Measurements from ENCODE around the gene AP5M1. TPM values are rescaled to one million over a fixed set of nuclear protein-coding genes. Genes with fewer than 3 reads are reported as not detected.

The AP5M1 gene
- total and polyA plus RNA-seq, 10 of the 15 experiments (the other 5 are each of a cell fraction or from before 2014, with no cell fraction given) = 23.9 to 66.0 (median 38.4) TPM

DNA sequence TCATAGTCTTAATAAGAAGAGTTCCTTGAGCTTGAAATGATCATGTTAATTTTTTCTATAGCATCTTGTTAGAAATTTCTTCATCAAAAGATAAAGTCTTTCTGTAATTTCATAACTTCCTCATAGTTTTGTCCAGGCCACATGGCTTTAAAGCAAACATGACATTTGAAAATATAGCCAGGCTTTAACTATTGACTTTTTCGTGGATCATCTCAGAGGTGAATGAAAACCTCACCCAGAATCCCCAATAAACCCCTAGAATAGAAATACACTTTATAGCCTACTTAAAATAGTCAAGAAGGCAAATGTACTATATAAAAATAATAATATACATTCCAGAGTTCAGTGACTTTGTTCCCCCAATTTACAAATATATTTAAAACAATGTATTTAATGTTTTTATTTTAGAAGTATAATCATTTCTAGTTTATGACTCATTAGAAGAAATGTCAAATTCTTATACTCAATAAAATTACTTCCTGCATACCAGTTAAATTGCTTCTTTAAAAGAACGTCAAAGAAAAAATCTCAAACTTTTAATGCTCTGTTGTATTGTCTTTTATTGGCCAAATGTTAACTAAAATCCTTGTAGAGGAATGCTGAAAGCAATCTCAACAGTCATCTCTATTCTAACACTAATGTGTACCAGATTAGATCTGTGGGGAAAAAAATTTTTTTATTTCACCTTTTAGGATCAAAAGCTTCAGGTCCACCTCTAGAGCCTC, 21.7 kb upstream of the AP5M1 start:
- no peak overlapping the region for H3K4me3 ChIP-seq
- no peak overlapping the region for H3K27ac ChIP-seq (ENCODE audit: control insufficient read depth, insufficient read depth)
- intact Hi-C loops (cut with micrococcal nuclease; ENCODE audit: unreplicated experiment) = no loop called here
- POLR2A ChIA-PET = no interaction called here
- WGBS (ENCODE audit: insufficient coverage, insufficient replicate concordance, low lambda C conversion rate, missing lambda C conversion rate) = 56% methylated on average over 2 of the region's 2 CpGs
- H3K79me2 ChIP-seq (ENCODE audit: control insufficient read depth, insufficient read depth, low read length) = peaks cover 17% of the 10 kb centered on the region
- SMC1A ChIA-PET (ENCODE audit: uncharacterized antibody, unreplicated experiment) = interaction anchor here (0.7 kb wide), 1 partner anchor 47 kb away, joined by 3 read pairs; no protein-coding TSS in a partner anchor
- CTCF ChIA-PET = no interaction called here
- no peak overlapping the region for H2AFZ ChIP-seq (ENCODE audit: control insufficient read depth, low read depth, low read length)
- FAIRE-seq (no peak), ATAC-seq (no peak), DNase-seq (ENCODE audit: low read depth, low spot score) (no peak)
- no peak overlapping the region for H3K4me2 ChIP-seq (ENCODE audit: control insufficient read depth, insufficient read depth)
- no peak overlapping the region for H3K9ac ChIP-seq (ENCODE audit: control insufficient read depth, insufficient read depth, low read length)
- TF ChIP-seq HDGF (IDR thresholded peaks at IDR 0.05) (no peak), ZNF24 (IDR thresholded peaks at IDR 0.05) (no peak), JUND (IDR thresholded peaks at IDR 0.05; ENCODE audit: low read depth, low read length) (no peak), EED (IDR thresholded peaks at IDR 0.05; ENCODE audit: low read depth) (no peak), ZNF687 (IDR thresholded peaks at IDR 0.05) (no peak), SRF (IDR thresholded peaks at IDR 0.05; ENCODE audit: low read depth in 2 of 2, low read length in 2 of 2) (no peak), ZZZ3 (IDR thresholded peaks at IDR 0.05; ENCODE audit: control insufficient read depth, insufficient read length, low read depth) (no peak), NFYA (IDR thresholded peaks at IDR 0.05; ENCODE audit: borderline replicate concordance, low read depth, low read length) (no peak), EP300 (IDR thresholded peaks at IDR 0.05; ENCODE audit: borderline replicate concordance in 1 of 2, control insufficient read depth in 1 of 2, low read depth in 2 of 2, low read length in 2 of 2) (no peak), RB1 (IDR thresholded peaks at IDR 0.05; ENCODE audit: borderline replicate concordance) (no peak), KDM1A (IDR thresholded peaks at IDR 0.05; ENCODE audit: borderline replicate concordance) (no peak), SMAD5 (IDR thresholded peaks at IDR 0.05; ENCODE audit: low read depth) (no peak), POU2F2 (IDR thresholded peaks at IDR 0.05; ENCODE audit: borderline replicate concordance, low read depth, low read length) (no peak), BCL3 (IDR thresholded peaks at IDR 0.05; ENCODE audit: borderline replicate concordance, insufficient read depth, low read depth, low read length, poor library complexity, severe bottlenecking) (no peak), PAX5 (IDR thresholded peaks at IDR 0.05; ENCODE audit: borderline replicate concordance, low read depth, low read length) (no peak), RAD51 (IDR thresholded peaks at IDR 0.05) (no peak)
- BruUV-seq (replicated peaks) = no TSS peak
- H3K36me3 ChIP-seq (ENCODE audit: control insufficient read depth in 2 of 2, insufficient read depth in 2 of 2, low read length in 1 of 2) = no peaks in the 10 kb centered on the region; a peak in 2 of 4 replicates
- RAD21 ChIA-PET (ENCODE audit: unreplicated experiment) = no interaction called here
- no peaks in the 10 kb centered on the region for H3K4me1 ChIP-seq (ENCODE audit: control insufficient read depth, insufficient read depth, low read length)
- H4K20me1 ChIP-seq (ENCODE audit: control insufficient read depth, insufficient read depth) = no peaks in the 10 kb centered on the region
- no peaks in the 10 kb centered on the region for H3K27me3 ChIP-seq (replicated peaks in 1 of 2; ENCODE audit: control insufficient read depth in 2 of 2, insufficient read depth in 2 of 2, low read length in 1 of 2)
- H3K9me3 ChIP-seq (replicated peaks; ENCODE audit: control insufficient read depth, insufficient read depth, low read length) = no peaks in the 10 kb centered on the region; the same call in 2 of the 3 replicates
- in situ Hi-C loops (cut with MboI) = no loop called here
